Tibial nerve (tissue), 4 donors: Measurements from ENCODE around the gene CARD9.

ENCODE experiments used
- EP300 ChIP-seq, 2 donors: sonication (generic); formaldehyde crosslinking; IDR thresholded peaks; one replicate each; pipeline ENCODE4 v1.6.1; 2017; ENCODE audit warnings: antibody characterized with exemption in 2 of 2, mild to moderate bottlenecking in 1 of 2
- TF ChIP-seq, protein P1 (sequence below), 5 experiments: fragments of 200-600 bp in 3 of 5; fragments of 450-650 bp in 2 of 5; sonication (generic) in 3 of 5; IDR thresholded peaks; one replicate each; pipeline ENCODE4 v1.5.1; 2016 to 2019; ENCODE audit warnings: antibody characterized with exemption in 5 of 5, mild to moderate bottlenecking in 3 of 5, moderate library complexity in 2 of 5

DNA sequence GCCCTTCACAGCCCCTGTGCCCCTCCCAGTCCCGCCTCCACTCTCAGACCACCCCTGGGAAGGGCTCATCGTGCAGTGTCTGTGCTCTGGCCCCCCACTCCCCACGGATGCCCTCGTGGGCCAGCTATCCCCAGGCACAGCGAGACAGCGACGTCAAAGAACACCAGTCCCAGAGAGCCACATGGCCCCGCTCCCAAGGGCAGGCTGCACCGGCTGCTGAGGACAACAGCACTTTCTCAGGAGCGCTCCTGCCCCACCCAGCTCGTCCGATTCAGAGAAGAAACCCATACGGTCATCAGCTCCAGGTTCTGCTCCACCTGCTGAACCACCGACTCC, 31.3 kb upstream of the CARD9 start:
- no peak for TF ChIP-seq EP300 (IDR thresholded peaks at IDR 0.05)
- TF ChIP-seq, protein P1, sequence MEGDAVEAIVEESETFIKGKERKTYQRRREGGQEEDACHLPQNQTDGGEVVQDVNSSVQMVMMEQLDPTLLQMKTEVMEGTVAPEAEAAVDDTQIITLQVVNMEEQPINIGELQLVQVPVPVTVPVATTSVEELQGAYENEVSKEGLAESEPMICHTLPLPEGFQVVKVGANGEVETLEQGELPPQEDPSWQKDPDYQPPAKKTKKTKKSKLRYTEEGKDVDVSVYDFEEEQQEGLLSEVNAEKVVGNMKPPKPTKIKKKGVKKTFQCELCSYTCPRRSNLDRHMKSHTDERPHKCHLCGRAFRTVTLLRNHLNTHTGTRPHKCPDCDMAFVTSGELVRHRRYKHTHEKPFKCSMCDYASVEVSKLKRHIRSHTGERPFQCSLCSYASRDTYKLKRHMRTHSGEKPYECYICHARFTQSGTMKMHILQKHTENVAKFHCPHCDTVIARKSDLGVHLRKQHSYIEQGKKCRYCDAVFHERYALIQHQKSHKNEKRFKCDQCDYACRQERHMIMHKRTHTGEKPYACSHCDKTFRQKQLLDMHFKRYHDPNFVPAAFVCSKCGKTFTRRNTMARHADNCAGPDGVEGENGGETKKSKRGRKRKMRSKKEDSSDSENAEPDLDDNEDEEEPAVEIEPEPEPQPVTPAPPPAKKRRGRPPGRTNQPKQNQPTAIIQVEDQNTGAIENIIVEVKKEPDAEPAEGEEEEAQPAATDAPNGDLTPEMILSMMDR (IDR thresholded peaks at IDR 0.05), result no peak
